GM06990 (cell line): ENCODE measurements around the gene SCUBE1.

Experiments
- DNase-seq: peaks from one replicate; pipeline ENCODE4 v3.0.0-alpha.2; 2011; ENCODE audit not compliant: insufficient read length; ENCODE audit errors: extremely low read depth
- H3K27me3 ChIP-seq: replicated peaks from 2 replicates; pipeline ENCODE4 v1.6.0; 2011; ENCODE audit warnings: low read length; ENCODE audit not compliant: control insufficient read depth, insufficient read depth
- H3K36me3 ChIP-seq: 2 replicates; pipeline ENCODE4 v1.5.1; 2011; ENCODE audit warnings: low read length; ENCODE audit not compliant: control insufficient read depth, insufficient read depth
- H3K4me3 ChIP-seq: replicated peaks from 2 replicates; pipeline ENCODE4 v1.5.1; 2011; ENCODE audit warnings: low read depth, mild to moderate bottlenecking, control low read depth, low read length
- TF ChIP-seq, protein P1 (sequence below): IDR thresholded peaks from 2 replicates; pipeline ENCODE4 v1.5.1; 2011; ENCODE audit warnings: low read length, control low read depth, mild to moderate bottlenecking, inconsistent platforms; ENCODE audit not compliant: insufficient read depth, poor library complexity, severe bottlenecking

Gene SCUBE1

GRCh38 chr22:43388420-43388851, 45.3 kb upstream of the SCUBE1 start:
- TF ChIP-seq, protein P1, sequence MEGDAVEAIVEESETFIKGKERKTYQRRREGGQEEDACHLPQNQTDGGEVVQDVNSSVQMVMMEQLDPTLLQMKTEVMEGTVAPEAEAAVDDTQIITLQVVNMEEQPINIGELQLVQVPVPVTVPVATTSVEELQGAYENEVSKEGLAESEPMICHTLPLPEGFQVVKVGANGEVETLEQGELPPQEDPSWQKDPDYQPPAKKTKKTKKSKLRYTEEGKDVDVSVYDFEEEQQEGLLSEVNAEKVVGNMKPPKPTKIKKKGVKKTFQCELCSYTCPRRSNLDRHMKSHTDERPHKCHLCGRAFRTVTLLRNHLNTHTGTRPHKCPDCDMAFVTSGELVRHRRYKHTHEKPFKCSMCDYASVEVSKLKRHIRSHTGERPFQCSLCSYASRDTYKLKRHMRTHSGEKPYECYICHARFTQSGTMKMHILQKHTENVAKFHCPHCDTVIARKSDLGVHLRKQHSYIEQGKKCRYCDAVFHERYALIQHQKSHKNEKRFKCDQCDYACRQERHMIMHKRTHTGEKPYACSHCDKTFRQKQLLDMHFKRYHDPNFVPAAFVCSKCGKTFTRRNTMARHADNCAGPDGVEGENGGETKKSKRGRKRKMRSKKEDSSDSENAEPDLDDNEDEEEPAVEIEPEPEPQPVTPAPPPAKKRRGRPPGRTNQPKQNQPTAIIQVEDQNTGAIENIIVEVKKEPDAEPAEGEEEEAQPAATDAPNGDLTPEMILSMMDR, result peak; percentile 97
- peaks cover 4% of the 10 kb centered on the region for H3K27me3 ChIP-seq

GRCh38 chr22:43387815-43388214, 44.6 kb upstream of the SCUBE1 start:
- no peak overlapping the region for H3K4me3 ChIP-seq
- H3K27me3 ChIP-seq, result peaks cover 4% of the 10 kb centered on the region
- H3K36me3 ChIP-seq, result no peaks in the 10 kb centered on the region
- no peak for DNase-seq
- TF ChIP-seq, protein P1, result no peak

More at GRCh38 chr22:43388420-43388851, 45.3 kb upstream of the SCUBE1 start:
- Histone ChIP-seq H3K36me3 (no peaks in the 10 kb centered on the region), H3K4me3 (no peak overlapping the region)
- DNase-seq, result peak; percentile 67

DNA sequence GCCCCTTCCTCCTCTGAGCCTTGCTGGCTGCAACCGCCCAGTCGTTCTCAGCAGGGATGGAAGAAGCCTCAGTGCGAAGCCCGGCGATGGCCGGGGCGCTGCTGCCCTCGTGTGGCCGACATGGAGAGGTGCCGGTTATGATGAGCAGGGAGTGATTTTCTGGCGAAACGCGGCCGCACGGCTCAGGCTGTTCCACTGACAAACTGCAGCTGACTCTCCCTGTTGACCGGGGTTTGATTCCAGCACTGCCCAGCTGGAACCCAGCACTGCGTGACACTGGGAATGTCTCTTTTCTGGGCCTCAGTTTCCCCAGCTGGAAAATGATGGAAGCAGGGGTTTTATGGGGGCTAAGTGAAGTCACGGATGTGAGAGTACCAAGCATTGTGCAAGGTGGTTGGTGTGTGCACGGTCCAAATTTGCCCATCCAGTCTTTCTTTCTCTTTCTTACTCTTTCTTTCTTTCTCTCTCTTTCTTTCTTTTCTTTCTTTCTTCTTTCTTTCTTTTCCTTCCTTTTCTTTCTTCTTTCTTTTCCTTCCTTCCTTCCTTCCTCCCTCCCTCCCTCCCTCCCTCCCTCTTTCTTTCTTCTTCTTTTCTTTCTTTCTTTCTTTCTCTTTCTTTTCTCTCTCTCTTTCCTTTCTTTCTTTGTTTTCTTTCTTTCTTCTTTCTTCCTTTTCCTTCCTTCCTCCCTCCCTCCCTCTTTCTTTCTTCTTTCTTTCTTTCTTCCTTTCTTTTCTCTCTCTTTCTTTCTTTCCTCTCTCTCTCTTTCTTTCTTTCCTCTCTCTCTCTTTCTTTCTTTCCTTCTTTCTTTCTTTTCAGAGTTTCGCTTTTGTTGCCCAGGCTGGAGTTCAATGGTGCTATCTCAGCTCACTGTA, 42.8 kb upstream of the SCUBE1 start:
- Histone ChIP-seq H3K36me3 (no peaks in the 10 kb centered on the region), H3K27me3 (peaks cover 4% of the 10 kb centered on the region), H3K4me3 (no peak overlapping the region)
- TF ChIP-seq, protein P1, result peak; percentile 92
- peak; percentile 77 for DNase-seq

DNA sequence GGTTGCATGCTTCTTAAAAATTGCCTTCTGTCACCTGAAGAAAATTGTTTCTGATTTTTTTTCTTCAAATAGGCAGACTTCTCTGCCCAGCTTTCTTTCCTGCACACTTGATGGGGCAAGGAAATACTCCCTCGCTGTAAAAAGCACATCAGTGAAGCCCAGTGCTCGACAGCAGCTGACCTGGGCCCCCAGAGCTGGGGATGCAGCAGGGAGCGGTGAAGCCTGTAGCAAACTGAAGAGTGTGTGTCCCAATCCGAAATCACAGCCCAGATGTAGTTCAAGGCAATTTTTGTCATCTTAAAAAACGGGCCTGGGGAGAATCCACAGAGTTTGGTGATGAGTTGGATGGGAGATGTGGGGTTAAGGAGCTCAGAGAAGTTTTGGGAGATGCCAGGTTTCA, 41.7 kb upstream of the SCUBE1 start:
- TF ChIP-seq, protein P1, result no peak
- Histone ChIP-seq H3K4me3 (no peak overlapping the region), H3K27me3 (peaks cover 4% of the 10 kb centered on the region), H3K36me3 (no peaks in the 10 kb centered on the region)
- DNase-seq, result no peak

GRCh38 chr22:43381693-43382092, 38.5 kb upstream of the SCUBE1 start:
- TF ChIP-seq, protein P1, result no peak
- Histone ChIP-seq H3K4me3 (no peak overlapping the region), H3K36me3 (no peaks in the 10 kb centered on the region), H3K27me3 (peaks cover 2% of the 10 kb centered on the region; the same call in 1 of the 2 replicates)
- no peak for DNase-seq
